GM15510 (cell line): ENCODE data around the gene CYP4F12.

Experiments
- POLR2A ChIP-seq: IDR thresholded peaks from 3 replicates; pipeline ENCODE4 v1.6.1; 2011; ENCODE audit warnings: borderline replicate concordance; ENCODE audit not compliant: insufficient read length; ENCODE audit errors: extremely low read depth

The CYP4F12 gene

DNA sequence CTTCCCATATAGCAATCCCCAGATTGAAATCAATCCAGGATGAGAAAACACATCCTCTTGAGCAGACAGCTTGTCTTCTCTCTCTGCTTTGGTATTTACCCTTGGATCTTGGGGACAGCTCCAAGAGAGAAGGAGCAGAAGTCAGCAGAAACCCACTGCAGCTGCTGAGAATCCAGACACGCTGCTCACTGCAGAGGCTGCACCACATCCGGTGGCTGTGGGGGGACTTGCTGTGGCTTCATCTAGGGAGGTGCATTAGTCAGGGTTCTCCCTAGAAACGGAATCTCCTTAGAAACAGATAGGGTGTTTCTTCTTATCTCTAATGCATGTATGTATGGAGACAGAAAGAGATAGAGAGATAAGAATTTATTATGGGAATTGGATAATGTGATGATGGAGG, 2.7 kb downstream of the CYP4F12 start:
- no peak for TF ChIP-seq POLR2A

DNA sequence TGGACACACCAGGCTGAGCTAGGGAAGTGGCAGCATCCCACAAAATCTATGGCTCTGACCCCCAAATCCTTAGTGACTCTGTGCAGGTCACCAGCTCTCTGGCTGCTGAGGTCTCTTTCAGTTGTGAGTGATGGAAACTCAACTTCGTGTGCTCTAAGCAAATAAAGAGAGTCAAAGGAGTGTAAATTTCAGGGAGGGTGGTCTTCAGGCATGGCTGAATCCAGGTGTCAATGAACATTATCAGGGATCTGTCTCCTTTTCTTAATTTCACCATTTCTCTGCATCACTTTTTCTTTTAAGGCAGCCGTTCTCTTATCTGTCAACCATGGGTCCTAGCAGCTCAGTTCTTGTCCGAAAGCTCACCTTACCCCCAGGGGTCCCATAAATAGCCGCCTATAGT, 6.2 kb downstream of the CYP4F12 start:
- TF ChIP-seq POLR2A = no peak

DNA sequence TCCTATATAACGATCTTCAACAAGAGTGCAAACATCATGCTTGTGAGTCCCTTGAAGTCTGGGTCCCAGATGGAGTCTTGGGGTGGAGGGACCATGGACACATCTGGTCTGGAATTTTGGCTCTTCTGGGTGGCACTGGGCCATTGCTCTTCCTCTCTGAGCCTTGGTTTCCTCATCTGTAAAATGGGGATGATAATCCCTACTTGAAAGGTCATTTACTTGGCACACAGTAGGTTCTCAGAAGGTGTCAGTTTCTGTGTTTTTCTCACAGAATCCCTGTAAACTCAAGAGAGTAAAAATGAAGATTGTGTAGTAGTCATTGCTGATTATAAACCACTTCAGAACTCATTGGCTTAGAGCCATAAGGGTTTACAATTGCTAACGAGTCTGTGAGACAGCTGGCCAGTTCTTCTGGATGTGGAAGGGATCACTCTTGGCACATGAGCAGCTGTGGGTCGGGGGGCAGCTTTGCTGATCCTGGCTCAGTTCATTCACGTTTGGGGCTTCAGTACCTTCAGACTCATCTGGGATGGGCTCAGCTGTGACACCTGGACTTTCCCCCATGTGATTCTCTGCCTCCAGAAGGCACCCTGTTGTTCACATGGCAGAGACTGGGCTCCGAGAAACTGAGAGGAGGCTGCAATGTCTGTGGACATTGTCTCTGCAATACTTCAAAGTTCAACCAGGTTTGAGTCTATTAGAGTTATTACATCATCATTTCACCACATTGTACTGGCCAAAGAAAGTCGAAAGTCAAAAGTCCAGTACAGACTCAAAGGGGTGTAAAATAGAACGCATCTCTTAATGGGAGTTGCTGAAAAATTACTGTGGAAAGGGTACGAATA, 7.8 kb downstream of the CYP4F12 start:
- no peak for TF ChIP-seq POLR2A

DNA sequence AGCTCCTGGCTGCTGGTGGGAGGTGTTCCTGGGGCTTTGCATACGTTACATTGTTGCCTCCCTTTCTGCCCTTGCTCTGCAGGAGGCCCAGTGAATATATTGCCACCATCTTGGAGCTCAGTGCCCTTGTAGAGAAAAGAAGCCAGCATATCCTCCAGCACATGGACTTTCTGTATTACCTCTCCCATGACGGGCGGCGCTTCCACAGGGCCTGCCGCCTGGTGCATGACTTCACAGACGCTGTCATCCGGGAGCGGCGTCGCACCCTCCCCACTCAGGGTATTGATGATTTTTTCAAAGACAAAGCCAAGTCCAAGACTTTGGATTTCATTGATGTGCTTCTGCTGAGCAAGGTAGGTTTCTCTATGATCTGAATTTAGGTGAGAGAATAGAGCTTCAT, 10.5 kb downstream of the CYP4F12 start:
- TF ChIP-seq POLR2A = no peak

DNA sequence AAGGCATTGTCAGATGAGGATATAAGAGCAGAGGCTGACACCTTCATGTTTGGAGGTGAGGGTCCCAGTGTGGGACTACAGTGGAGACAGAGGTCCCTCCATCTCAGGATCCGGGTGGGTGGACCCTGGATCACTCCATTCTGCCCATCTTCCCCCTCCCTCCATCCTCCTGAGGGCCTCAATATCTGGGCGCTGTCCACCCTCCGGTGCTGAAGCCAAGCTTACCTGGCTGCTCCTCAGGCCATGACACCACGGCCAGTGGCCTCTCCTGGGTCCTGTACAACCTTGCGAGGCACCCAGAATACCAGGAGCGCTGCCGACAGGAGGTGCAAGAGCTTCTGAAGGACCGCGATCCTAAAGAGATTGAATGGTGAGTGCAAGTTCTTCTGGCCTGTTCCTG, 11.9 kb downstream of the CYP4F12 start:
- no peak for TF ChIP-seq POLR2A

DNA sequence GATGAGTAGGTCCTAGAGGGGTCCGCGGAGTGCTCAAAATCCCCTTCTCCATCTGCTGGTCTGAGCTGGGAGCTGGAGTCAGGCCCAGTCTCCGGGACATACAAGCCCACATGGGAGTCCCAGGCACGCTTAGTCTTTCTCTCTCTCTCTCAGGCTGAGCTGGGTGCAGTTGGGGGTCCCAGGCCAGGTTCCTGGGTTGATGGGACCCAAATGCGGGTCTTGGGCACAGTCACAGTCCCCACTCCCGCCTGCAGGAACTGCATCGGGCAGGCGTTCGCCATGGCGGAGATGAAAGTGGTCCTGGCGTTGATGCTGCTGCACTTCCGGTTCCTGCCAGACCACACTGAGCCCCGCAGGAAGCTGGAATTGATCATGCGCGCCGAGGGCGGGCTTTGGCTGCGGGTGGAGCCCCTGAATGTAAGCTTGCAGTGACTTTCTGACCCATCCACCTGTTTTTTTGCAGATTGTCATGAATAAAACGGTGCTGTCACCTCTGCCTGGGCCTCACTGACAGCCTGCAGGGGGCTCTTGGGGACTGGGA, 23.8 kb downstream of the CYP4F12 start:
- TF ChIP-seq POLR2A = no peak

DNA sequence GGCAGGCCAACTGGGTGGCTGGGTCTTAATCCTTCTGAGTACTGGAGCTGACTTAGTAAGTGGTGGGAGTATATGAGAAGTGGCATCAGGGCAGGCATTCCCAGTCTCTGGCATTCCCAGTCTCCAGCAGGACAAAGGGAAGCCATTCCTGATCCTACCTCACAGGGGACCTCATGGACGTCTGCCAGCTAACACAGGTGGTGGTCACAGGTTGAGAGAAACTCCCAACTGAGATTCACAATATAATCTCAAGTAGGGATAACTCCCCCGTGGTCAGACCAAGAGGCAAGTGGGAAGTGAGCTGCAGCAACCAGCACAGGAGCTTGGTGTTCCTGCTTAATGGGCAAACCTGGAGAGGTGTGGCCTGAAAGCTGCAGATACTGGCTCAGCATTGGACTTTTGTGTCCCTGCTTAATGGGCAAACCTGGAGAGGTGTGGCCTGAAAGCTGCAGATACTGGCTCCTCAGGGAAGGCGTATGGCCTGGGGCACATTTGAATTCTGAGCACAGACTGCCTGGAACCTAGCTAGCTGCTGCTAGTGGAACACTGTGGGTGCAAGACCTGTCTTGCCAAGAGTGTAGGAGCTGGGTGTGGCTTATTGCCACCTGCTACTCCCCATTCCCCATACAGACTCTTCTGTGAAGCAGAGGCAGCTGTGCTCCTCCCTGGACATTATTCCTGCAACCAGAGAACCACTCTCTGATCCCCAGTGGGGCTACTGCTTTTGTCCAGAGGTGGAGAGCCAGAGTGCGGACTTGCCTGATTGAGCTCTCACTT, 29.1 kb downstream of the CYP4F12 start:
- no peak for TF ChIP-seq POLR2A

DNA sequence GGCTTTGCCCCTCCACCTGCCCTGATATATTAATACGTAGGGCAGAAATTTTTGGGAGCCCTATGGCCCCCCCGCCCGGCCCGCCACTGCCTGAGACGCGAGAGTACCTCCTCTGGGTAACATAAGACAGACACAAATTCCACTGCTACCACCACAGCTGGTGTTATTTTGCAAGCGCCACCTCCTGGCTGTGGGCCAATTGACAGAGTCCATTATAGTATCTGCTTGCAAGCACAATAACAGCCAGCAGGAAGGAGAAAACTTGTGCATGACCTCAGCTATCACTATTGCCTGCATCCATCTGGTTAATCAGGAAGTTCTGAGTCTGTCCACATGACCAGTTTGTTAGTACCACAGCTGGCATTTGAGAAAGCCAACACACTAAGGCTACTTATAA, 29.6 kb downstream of the CYP4F12 start:
- no peak for TF ChIP-seq POLR2A

DNA sequence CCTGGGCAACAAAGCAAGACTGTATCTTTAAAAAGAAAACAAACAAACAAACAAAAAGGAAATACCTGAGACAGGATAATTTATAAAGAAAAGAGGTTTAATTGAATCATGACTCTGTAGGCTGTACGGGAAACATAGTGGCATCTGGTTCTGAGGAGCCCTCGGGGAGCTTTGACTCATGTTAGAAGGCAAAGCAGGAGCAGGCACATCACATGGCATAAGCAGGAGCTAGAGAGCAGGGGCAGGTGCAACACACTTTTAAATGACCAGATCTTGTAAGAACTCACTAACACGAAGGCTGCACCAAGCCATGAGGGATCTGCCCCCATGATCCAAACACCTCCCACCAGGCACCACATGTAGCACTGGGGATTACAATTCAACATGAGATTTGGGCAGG, 41.8 kb downstream of the CYP4F12 start:
- no peak for TF ChIP-seq POLR2A

DNA sequence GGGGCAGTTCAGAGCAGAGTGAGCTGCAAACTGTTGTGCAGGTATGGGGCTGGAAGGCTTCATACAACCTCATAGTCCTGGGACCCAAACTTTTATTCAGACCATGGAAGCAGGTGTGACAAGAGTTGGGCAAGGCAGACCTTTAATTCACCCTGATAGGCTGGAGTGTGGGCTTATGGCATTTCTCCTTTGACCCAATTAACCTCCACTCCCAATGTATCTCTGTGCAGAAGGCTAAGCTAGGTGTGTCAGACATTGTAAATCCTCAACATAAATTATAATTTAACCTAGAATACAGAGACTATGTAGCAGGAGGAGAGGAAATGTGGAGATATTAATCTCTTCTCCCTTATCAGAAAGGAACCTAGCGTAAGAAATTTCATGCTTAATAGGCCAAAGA, 42.8 kb downstream of the CYP4F12 start:
- TF ChIP-seq POLR2A = no peak

DNA sequence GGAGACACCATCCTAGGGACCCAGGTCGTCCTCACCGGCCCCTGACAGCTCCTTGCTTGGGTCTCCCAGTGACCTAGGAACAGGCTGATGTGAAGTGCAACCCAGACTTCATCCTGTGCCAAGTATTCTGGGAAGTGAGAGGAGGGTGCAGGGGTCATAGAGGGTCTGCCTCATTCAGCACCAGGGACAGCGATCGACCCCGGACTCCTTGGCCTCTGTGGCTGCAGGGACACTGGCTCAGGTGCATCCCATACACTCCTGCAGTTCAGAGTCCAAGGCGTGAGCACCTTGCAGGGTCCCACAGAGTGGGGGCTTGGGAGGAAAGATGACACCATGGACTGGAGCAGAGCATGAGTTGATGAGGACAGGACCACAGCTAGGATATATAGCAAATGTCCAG, 44.9 kb downstream of the CYP4F12 start:
- no peak for TF ChIP-seq POLR2A

DNA sequence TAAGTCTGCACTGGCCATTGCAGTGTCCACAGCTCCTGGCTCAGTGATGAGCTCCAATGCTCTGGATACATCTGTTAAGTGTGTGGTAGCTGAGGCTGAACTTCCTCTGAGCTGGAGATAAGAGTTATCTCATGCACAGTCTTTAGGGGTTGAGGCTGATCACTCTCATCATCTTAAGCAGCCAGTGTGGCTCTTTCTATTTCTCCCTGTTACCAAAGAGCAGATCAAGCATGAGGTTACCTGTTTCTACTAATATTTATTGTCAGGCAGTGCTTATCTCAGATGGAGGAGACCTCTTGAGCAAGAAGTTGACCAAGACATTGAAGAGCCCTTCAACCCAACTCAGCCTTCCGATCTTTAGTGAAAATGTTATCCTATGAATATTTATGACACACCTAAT, 48.4 kb downstream of the CYP4F12 start:
- TF ChIP-seq POLR2A = no peak

DNA sequence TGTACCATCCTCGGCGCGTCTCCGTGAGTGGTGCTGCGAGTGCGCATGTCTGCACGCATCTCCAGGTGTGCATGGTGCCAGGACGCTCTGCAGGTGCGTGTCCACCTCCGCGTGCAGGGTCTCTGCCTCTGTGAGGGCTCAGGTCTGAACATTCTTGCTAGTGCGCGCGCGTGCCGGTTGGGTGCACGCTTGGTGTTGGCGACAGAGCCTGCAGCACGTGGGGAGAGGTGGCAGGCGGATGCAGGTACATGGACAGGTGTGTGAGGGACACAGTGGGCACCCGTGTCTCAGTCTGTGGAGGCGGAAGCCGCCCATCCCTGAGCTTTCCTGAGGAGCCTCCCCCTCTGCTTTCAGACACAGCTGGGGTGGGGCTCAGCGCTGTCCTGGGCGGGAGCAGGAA, 50.1 kb downstream of the CYP4F12 start:
- no peak for TF ChIP-seq POLR2A

DNA sequence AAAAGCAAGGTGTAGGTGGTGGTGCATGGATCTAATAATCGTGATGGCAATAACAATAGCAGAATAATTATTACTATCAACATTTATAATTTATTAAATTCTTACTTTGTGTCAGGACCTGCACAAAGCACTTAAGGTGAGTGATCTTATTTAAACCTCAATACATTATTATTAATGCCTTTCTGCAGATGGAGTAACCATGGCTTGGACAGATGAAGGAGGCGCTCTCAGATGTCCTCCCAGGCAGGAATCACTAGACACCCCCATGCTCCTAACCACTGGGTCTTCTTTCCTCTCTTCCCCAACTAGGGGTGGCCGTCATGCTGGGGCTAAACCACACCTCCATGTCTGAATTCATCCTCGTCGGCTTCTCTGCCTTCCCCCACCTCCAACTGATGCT, 54.8 kb downstream of the CYP4F12 start, which contains the start of gene OR10H2:
Gene OR10H2 (plus strand): TSS at position 301 of the 400 bp plus-strand sequence. CDS start 20 bp downstream, at position 321.
- TF ChIP-seq POLR2A = no peak

DNA sequence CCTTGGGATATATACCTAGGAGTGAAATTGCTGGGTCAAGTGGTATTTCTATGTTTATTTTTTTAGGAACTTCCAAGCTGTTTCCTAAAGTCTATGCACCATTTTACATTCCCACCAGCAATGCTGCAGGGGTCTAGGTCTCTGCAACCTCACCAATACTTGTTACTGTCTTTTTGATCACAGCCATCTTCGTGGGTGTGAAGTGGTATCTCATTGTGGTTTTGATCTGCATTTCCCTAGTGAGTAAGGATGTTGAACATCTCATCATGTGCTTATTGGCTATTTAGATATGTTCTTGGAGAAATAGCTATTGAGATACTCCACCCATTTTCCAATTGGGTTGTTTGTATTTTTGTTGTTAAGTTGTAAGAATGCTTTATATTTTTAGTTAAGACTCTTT, 57.7 kb downstream of the CYP4F12 start:
- TF ChIP-seq POLR2A = no peak

DNA sequence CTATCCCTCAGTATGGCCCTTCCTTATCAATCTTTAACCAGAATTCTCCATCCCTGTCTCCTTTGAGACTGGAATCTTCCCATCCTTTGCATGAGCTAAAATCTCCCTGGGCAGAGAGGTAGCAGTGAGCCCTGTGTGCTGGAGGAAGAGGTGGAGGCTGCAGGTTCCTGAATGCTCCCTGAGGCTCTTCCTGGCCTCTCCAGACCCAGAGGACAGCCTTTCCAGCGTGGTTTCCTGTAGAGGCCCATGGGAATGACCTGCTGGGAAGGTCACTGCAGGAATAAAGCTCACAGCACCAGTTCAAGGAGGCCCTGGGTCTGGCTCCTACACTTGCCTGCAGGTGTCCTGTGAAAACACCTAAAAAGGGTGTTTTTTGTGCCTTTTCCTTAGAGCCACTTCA, 59.5 kb downstream of the CYP4F12 start:
- TF ChIP-seq POLR2A = no peak

DNA sequence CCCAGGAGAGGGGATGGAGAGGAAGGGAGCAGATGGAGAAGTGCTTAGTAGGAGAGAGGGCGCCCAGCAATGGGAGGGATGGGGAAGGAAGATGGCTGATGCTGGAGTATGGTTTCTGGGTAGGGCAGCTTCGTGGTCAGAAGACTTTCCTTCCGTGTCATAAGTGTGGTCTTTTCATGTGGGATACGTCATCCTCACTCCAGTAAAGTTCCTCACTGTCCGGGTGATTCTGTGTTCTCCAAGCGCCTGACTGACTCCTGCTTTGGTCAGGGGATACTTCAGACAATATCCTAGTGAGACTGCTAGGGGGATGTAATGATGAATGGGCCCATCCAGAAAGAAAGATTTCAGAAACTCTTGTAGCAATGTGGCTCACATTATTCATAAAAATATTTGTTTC, 61.0 kb downstream of the CYP4F12 start:
- TF ChIP-seq POLR2A = no peak

DNA sequence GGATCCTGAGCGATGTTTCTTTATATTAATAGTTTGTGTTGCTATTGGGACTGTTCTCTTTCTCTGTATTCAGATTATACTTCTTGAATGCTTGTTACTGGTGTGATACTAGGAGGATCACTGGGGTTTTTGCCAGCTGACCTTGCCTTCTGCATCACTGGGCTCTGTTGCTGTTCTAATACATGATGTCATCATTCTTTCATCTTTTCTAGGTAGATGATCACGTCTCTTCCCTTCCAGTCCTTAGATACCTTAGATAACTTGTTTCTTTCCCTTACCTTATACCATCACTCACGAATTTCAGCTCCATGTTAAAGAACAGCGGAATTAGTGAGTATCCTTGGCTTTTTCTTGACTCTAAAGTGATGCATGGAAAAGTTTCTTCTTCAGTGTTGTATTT, 64.8 kb downstream of the CYP4F12 start, which contains the start of gene OR10H3:
Gene OR10H3 (plus strand): TSS at position 264 of the 400 bp plus-strand sequence. CDS start 3,408 bp downstream, outside the sequence.
- TF ChIP-seq POLR2A = no peak
